Keratinocyte (primary cell): ENCODE results near the gene OBSCN. TPM values are rescaled to one million over a fixed set of nuclear protein-coding genes. Genes with fewer than 3 reads are reported as not detected.

Experiments
- DNase-seq: peaks from one replicate; pipeline ENCODE4 v3.0.0-alpha.2; 2011; ENCODE audit warnings: low read depth, missing footprints, low spot score
- FAIRE-seq: peaks from 2 replicates; lab custom pipeline; 2011; peaks lifted over from hg19 to GRCh38; lab: Jason Lieb, UNC
- H2AFZ ChIP-seq: 2 replicates; pipeline ENCODE4 v1.6.0; 2012; ENCODE audit warnings: low read length, control low read depth, inconsistent platforms; ENCODE audit not compliant: control insufficient read depth
- H3K27ac ChIP-seq: 2 replicates; pipeline ENCODE4 v1.5.1; 2011; ENCODE audit warnings: low read length; ENCODE audit not compliant: control insufficient read depth, insufficient read depth
- H3K27me3 ChIP-seq: 3 replicates; pipeline ENCODE4 v1.6.0; 2011; ENCODE audit warnings: low read length; ENCODE audit not compliant: control insufficient read depth, insufficient read depth; ENCODE audit errors: extremely low read depth
- H3K36me3 ChIP-seq, 2 experiments: 2 replicates in 1 of 2; 3 replicates in 1 of 2; pipeline ENCODE4 v1.5.1; 2011; ENCODE audit warnings: low read length in 2 of 2, mild to moderate bottlenecking in 1 of 2; ENCODE audit not compliant: control insufficient read depth in 2 of 2, insufficient read depth in 2 of 2; ENCODE audit errors: extremely low read depth in 1 of 2
- H3K4me1 ChIP-seq: 3 replicates; pipeline ENCODE4 v1.5.1; 2011; ENCODE audit warnings: low read length; ENCODE audit not compliant: control insufficient read depth, insufficient read depth; ENCODE audit errors: extremely low read depth
- H3K4me2 ChIP-seq: 3 replicates; pipeline ENCODE4 v1.6.0; 2011; ENCODE audit warnings: low read depth, low read length; ENCODE audit not compliant: control insufficient read depth, insufficient read depth; ENCODE audit errors: extremely low read depth
- H3K4me3 ChIP-seq, 3 experiments: fragments of 200-600 bp in 1 of 3; sonication (generic) in 1 of 3; 2 replicates in 2 of 3; 3 replicates in 1 of 3; pipeline ENCODE4 v1.5.1; 2011 to 2016; ENCODE audit warnings: low read length in 3 of 3, mild to moderate bottlenecking in 3 of 3, control low read depth in 2 of 3, inconsistent platforms in 1 of 3, low read depth in 1 of 3, mixed read lengths in 1 of 3, mixed run types in 1 of 3, moderate library complexity in 1 of 3; ENCODE audit not compliant: control insufficient read depth in 2 of 3, insufficient read depth in 2 of 3; ENCODE audit errors: extremely low read depth in 1 of 3
- H3K79me2 ChIP-seq: 2 replicates; pipeline ENCODE4 v1.6.0; 2012; ENCODE audit warnings: low read length; ENCODE audit not compliant: control insufficient read depth, insufficient read depth
- H3K9ac ChIP-seq: 3 replicates; pipeline ENCODE4 v1.6.0; 2011; ENCODE audit warnings: low read length; ENCODE audit not compliant: control insufficient read depth, insufficient read depth; ENCODE audit errors: extremely low read depth
- H3K9me1 ChIP-seq: 3 replicates; pipeline ENCODE4 v1.6.0; 2011; ENCODE audit warnings: low read length; ENCODE audit not compliant: control insufficient read depth, insufficient read depth; ENCODE audit errors: extremely low read depth
- H3K9me3 ChIP-seq: 2 replicates; pipeline ENCODE4 v1.5.1; 2012; ENCODE audit warnings: low read depth, low read length; ENCODE audit not compliant: control insufficient read depth
- H4K20me1 ChIP-seq: 3 replicates; pipeline ENCODE4 v1.6.0; 2011; ENCODE audit warnings: low read length; ENCODE audit not compliant: control insufficient read depth, insufficient read depth; ENCODE audit errors: extremely low read depth
- EZH2 ChIP-seq: IDR thresholded peaks from one replicate; pipeline ENCODE4 v1.6.1; 2012; ENCODE audit warnings: inconsistent platforms, mild to moderate bottlenecking, low read length, moderate library complexity
- dilution Hi-C: fragments of 300-500 bp; cut with MboI; formaldehyde crosslinking; loops from one replicate; pipeline ENCODE4 v1.7.0; 2020; ENCODE audit warnings: low sequenced_read_pairs; ENCODE audit not compliant: extremely low pct_ligation_motif_present
- polyA plus RNA-seq, 5 experiments: library from polyadenylated mRNA; depleted of rRNA in 3 of 5; stranded (reverse) in 3 of 5; stranded (forward) in 1 of 5; unstranded in 1 of 5; fragments of >200 nt; gene quantifications; 1 replicate in 1 of 5; 2 replicates in 3 of 5; 3 replicates in 1 of 5; pipeline versions ENCODE4 v1.2.1 to v1.2.3, GENCODE V29; 2011 to 2012; ENCODE audit warnings: missing spikeins in 2 of 5, low read depth in 1 of 5, low replicate concordance in 1 of 5
- TF ChIP-seq, protein P1 (sequence below), 3 experiments: IDR thresholded peaks in 1 of 3; conservative IDR thresholded peaks in 1 of 3; optimal IDR thresholded peaks in 1 of 3; 2 replicates in 2 of 3; 3 replicates in 1 of 3; pipeline versions ENCODE3 to v1.5.1; 2011; ENCODE audit warnings: low read length in 3 of 3, mild to moderate bottlenecking in 3 of 3, moderate library complexity in 2 of 3, control low read depth in 1 of 3, inconsistent platforms in 1 of 3; ENCODE audit not compliant: insufficient read depth in 2 of 3; ENCODE audit errors: extremely low read depth in 1 of 3

Gene OBSCN
- polyA plus RNA-seq, 1 donor (not counting 4 experiments of a cell fraction or from before 2014, with no cell fraction given), result 1.8 TPM

DNA sequence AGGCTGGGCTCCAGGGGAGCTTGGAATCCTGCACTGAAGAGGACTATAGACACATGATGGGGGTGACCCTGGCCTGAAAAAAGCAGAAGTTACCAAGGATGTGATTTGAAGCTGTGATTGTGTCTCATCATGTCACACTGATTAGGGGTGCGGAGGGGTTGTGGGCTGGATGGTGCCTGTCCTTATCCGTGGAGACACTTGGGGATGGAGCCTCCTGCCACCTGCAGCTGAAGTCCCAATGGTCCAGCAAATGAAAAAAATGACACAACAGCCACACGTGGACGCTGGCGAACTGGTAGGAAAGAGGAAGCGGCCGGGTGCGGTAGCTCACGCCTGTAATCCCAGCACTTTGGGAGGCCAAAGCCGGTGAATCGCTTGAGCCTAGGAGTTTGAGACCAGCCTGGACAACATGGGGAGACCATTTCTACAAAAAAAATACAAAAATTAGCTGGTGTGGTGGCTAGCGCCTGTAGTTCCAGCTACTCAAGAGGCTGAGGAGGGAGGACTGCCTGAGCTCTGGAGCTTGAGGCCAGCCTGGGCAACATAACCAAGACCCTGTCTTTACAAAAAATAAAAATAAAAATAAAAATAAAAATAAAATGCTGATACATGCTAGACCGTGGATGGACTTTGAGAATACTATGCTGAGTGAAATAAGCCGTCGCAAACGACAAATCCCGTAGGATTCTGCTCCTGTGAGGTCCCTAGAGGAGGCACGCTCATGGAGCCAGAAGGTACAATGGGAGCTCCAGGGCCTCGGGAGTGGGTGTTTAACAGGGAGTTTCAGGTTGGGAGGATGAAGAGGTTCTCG, 43.1 kb upstream of the OBSCN start:
- Histone ChIP-seq H3K4me2 (peak overlapping the region; percentile 90), H3K9me3 (no peaks in the 10 kb centered on the region), H3K27me3 (no peaks in the 10 kb centered on the region), H2AFZ (peak overlapping the region; percentile 69), H3K9me1 (no peaks in the 10 kb centered on the region), H3K36me3 (no peaks in the 10 kb centered on the region), H3K4me3 (peak overlapping the region; percentile 25 to 67 (median 56)), H3K4me1 (peaks cover 47% of the 10 kb centered on the region), H3K9ac (peak overlapping the region; percentile 75), H3K27ac (peak overlapping the region; percentile 93), H4K20me1 (no peaks in the 10 kb centered on the region), H3K79me2 (peaks cover 25% of the 10 kb centered on the region)
- DNase-seq (no peak), FAIRE-seq (no peak)
- dilution Hi-C loops, result no loop called here
- TF ChIP-seq, protein P1, sequence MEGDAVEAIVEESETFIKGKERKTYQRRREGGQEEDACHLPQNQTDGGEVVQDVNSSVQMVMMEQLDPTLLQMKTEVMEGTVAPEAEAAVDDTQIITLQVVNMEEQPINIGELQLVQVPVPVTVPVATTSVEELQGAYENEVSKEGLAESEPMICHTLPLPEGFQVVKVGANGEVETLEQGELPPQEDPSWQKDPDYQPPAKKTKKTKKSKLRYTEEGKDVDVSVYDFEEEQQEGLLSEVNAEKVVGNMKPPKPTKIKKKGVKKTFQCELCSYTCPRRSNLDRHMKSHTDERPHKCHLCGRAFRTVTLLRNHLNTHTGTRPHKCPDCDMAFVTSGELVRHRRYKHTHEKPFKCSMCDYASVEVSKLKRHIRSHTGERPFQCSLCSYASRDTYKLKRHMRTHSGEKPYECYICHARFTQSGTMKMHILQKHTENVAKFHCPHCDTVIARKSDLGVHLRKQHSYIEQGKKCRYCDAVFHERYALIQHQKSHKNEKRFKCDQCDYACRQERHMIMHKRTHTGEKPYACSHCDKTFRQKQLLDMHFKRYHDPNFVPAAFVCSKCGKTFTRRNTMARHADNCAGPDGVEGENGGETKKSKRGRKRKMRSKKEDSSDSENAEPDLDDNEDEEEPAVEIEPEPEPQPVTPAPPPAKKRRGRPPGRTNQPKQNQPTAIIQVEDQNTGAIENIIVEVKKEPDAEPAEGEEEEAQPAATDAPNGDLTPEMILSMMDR (optimal IDR thresholded peaks at IDR 0.05 in 1 of 3, IDR thresholded peaks at IDR 0.05 in 1 of 3, conservative IDR thresholded peaks at IDR 0.05 in 1 of 3; ENCODE audit: extremely low read depth in 1 of 3, insufficient read depth in 2 of 3, low read length in 3 of 3), result no peak
- TF ChIP-seq EZH2, result no peak

DNA sequence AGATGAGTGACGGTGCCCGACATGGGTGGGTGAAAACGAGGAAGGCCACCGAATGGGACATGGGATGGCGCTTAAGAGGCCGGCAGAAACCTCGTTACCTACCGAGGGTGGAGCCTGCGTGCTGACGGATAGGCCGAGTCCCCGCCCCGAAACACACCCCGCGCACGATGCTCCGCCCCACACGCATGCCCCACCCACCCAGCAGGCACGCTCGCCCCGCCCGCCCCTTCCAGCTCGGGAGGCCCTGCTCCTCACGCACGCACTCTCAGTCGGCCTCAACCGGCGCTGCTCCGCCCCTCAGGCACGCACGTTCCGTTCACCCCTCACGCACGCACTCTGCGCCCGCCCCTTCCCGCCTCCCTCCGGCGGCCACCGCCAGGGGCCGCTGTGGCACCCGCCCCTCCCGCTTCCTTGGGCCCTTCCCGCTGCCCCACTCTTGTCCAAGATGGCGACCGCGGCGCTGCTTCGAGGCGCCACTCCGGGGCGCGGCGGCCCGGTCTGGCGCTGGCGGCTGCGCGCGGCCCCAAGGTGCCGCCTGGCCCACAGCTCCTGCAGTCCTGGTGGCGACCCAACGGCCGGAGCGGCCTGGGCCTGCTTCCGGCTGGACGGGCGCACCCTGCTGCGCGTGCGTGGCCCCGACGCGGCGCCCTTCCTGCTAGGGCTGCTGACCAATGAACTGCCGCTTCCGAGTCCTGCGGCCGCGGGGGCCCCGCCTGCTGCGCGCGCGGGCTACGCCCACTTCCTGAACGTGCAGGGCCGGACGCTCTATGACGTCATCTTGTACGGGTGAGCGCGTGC, 42.3 kb upstream of the OBSCN start, which contains the start of gene IBA57:
TSS of gene IBA57 (plus strand) at position 433 of the 798 bp plus-strand sequence. CDS start at position 446, 13 bp downstream.
- H3K9me3 ChIP-seq, result no peaks in the 10 kb centered on the region
- H3K9me1 ChIP-seq, result no peaks in the 10 kb centered on the region
- H3K4me3 ChIP-seq, result peak within 1 kb of the TSS; percentile 64 to 78 (median 76)
- peak within 1 kb of the TSS; percentile 91 for H3K4me2 ChIP-seq
- dilution Hi-C loops, result no loop called here
- H3K79me2 ChIP-seq, result peaks cover 25% of the 10 kb centered on the region
- H3K36me3 ChIP-seq, result no peaks in the 10 kb centered on the region
- DNase-seq (peak; percentile 90), FAIRE-seq (peak; percentile 51)
- H3K4me1 ChIP-seq, result peaks cover 43% of the 10 kb centered on the region
- H3K27me3 ChIP-seq, result no peaks in the 10 kb centered on the region
- H4K20me1 ChIP-seq, result no peaks in the 10 kb centered on the region
- no peak for TF ChIP-seq EZH2
- TF ChIP-seq, protein P1 (optimal IDR thresholded peaks at IDR 0.05 in 1 of 3, IDR thresholded peaks at IDR 0.05 in 1 of 3, conservative IDR thresholded peaks at IDR 0.05 in 1 of 3; ENCODE audit: extremely low read depth in 1 of 3, insufficient read depth in 2 of 3, low read length in 3 of 3), result peak in 2 of 3 experiments; percentile 36 to 92
- peak within 1 kb of the TSS; percentile 91 for H3K9ac ChIP-seq
- peak within 1 kb of the TSS; percentile 92 for H3K27ac ChIP-seq
- H2AFZ ChIP-seq, result peak within 1 kb of the TSS; percentile 69
